Upper lobe of left lung (tissue), 6 donors: ENCODE data around the gene CPAMD8. TPM values are rescaled to one million over a fixed set of nuclear protein-coding genes. Genes with fewer than 3 reads are reported as not detected.

Experiments used
- ATAC-seq, 2 donors: fragments of 200-7000 bp; cut with Tn5 transposase; one replicate each; pipeline ENCODE4 v1.9.1; 2022; ENCODE audit warnings: mild to moderate bottlenecking in 2 of 2, moderate library complexity in 2 of 2; ENCODE audit not compliant: low FRiP score in 2 of 2
- DNase-seq, 2 donors: peaks; one replicate each; pipeline ENCODE4 v3.0.0-alpha.2; 2019 to 2020
- H3K27ac ChIP-seq, 4 donors: fragments of 200-600 bp; sonication (generic); one replicate each; pipeline ENCODE4 v1.5.1; 2016 to 2019
- H3K27me3 ChIP-seq, 4 donors: fragments of 200-600 bp; sonication (generic); one replicate each; pipeline ENCODE4 v1.5.1; 2017 to 2019
- H3K36me3 ChIP-seq, 4 donors: fragments of 200-600 bp; sonication (generic); one replicate each; pipeline ENCODE4 v1.5.1; 2016 to 2019
- H3K4me1 ChIP-seq, 4 donors: fragments of 200-600 bp; sonication (generic); one replicate each; pipeline ENCODE4 v1.5.1; 2018 to 2019
- H3K4me3 ChIP-seq, 4 donors: fragments of 200-600 bp; sonication (generic); one replicate each; pipeline ENCODE4 v1.5.1; 2017 to 2019; ENCODE audit warnings: mild to moderate bottlenecking in 2 of 4, moderate library complexity in 1 of 4
- H3K9me3 ChIP-seq, 4 donors: fragments of 200-600 bp; sonication (generic); one replicate each; pipeline ENCODE4 v1.5.1; 2018 to 2019
- CTCF ChIP-seq, 6 experiments: fragments of 450-650 bp in 4 of 6; fragments of 200-600 bp in 2 of 6; sonication (generic) in 2 of 6; IDR thresholded peaks; one replicate each; pipeline ENCODE4 v1.5.1; 2016 to 2019; ENCODE audit warnings: antibody characterized with exemption in 6 of 6
- EP300 ChIP-seq, 4 donors: sonication (generic); formaldehyde crosslinking; IDR thresholded peaks; one replicate each; pipeline ENCODE4 v1.5.1; 2017; ENCODE audit warnings: antibody characterized with exemption in 4 of 4, control low read depth in 2 of 4
- POLR2A ChIP-seq, 4 donors: fragments of 450-650 bp; IDR thresholded peaks; one replicate each; pipeline ENCODE4 v1.5.1; 2016 to 2017; ENCODE audit warnings: antibody characterized with exemption in 4 of 4, mild to moderate bottlenecking in 2 of 4
- POLR2AphosphoS5 ChIP-seq, 2 donors: sonication (generic); formaldehyde crosslinking; IDR thresholded peaks; one replicate each; pipeline ENCODE4 v1.5.1; 2017; ENCODE audit warnings: antibody characterized with exemption in 2 of 2
- WGBS, 2 donors: methylation state at CpG; one replicate each; pipeline ENCODE4 v1.1.5; 2017 to 2018; 5-methylcytosine and 5-hydroxymethylcytosine counted together
- total RNA-seq, 6 donors: library from RNA; depleted of rRNA in 4 of 6; stranded (reverse); fragments of >200 nt in 4 of 6; gene quantifications; one replicate each; pipeline versions ENCODE4 v1.1.0 to v1.2.1, GENCODE V29; 2016 to 2021
- donor health status: DM: no; HTN: no; CAD: no; lungs with moderate emphysema.
- donor health status: DM: no; HTN: yes; CAD: no; lungs with severe emphysema.

CPAMD8 gene
- total RNA-seq, 6 donors from 2014 or later, result 35.8 to 262 (median 61.1) TPM

- no peaks in the 10 kb centered on the region for H3K4me1 ChIP-seq
These were observed 123.3 kb downstream of the CPAMD8 start for GRCh38 chr19:16903347-16903746.

GRCh38 chr19:16902545-16902944 lies 124.1 kb downstream of the CPAMD8 start:
- DNase-seq, result no peak
- H3K9me3 ChIP-seq, result no peaks in the 10 kb centered on the region
- no peaks in the 10 kb centered on the region for H3K27me3 ChIP-seq
- no peak overlapping the region for H3K4me3 ChIP-seq
- no peak for TF ChIP-seq CTCF (IDR thresholded peaks at IDR 0.05)
- H3K36me3 ChIP-seq, result no peaks in the 10 kb centered on the region
- WGBS, 2 donors, result 88 to 100% methylated on average over 4 to 9 of the region's 12 CpGs
- ATAC-seq, result no peak
- H3K27ac ChIP-seq, result no peak overlapping the region
- H3K4me1 ChIP-seq, result peaks cover 0 to 4% (median 2%) of the 10 kb centered on the region in 4 donors

More at GRCh38 chr19:16903347-16903746, 123.3 kb downstream of the CPAMD8 start:
- H3K4me3 ChIP-seq, result no peak overlapping the region
- H3K9me3 ChIP-seq, result no peaks in the 10 kb centered on the region
- 90 to 96% methylated on average over 4 to 6 of the region's 7 CpGs for WGBS, 2 donors
- no peaks in the 10 kb centered on the region for H3K27me3 ChIP-seq
- DNase-seq (no peak), ATAC-seq (no peak)
- TF ChIP-seq EP300 (IDR thresholded peaks at IDR 0.05), result no peak
- TF ChIP-seq CTCF (IDR thresholded peaks at IDR 0.05), result no peak
- no peak for TF ChIP-seq POLR2A (IDR thresholded peaks at IDR 0.05)
- no peak for TF ChIP-seq POLR2AphosphoS5 (IDR thresholded peaks at IDR 0.05)
- no peak overlapping the region for H3K27ac ChIP-seq
- no peaks in the 10 kb centered on the region for H3K36me3 ChIP-seq

- TF ChIP-seq POLR2A (IDR thresholded peaks at IDR 0.05) (no peak), EP300 (IDR thresholded peaks at IDR 0.05) (no peak), CTCF (IDR thresholded peaks at IDR 0.05) (no peak), POLR2AphosphoS5 (IDR thresholded peaks at IDR 0.05) (no peak)
- no peak for DNase-seq
- 87 to 90% methylated on average over 14 to 19 of the region's 19 CpGs for WGBS, 2 donors
- H3K36me3 ChIP-seq, result no peaks in the 10 kb centered on the region
- no peaks in the 10 kb centered on the region for H3K27me3 ChIP-seq
- peaks cover 1 to 7% (median 3%) of the 10 kb centered on the region in 4 donors for H3K4me1 ChIP-seq
- no peak overlapping the region for H3K4me3 ChIP-seq
- ATAC-seq, result no peak
- H3K9me3 ChIP-seq, result no peaks in the 10 kb centered on the region
- no peak overlapping the region for H3K27ac ChIP-seq
These were observed 125.0 kb downstream of the CPAMD8 start for GRCh38 chr19:16901491-16902175.

- ATAC-seq, result no peak
These were observed 127.0 kb downstream of the CPAMD8 start for GRCh38 chr19:16899566-16900075.

More at GRCh38 chr19:16899566-16900075, 127.0 kb downstream of the CPAMD8 start:
- Histone ChIP-seq H3K9me3 (no peaks in the 10 kb centered on the region), H3K36me3 (no peaks in the 10 kb centered on the region), H3K4me1 (peaks cover 3 to 18% (median 10%) of the 10 kb centered on the region in 4 donors), H3K27ac (no peak overlapping the region), H3K4me3 (no peak overlapping the region), H3K27me3 (no peaks in the 10 kb centered on the region)
- DNase-seq, result peak; percentile 45 to 85
- 49 to 53% methylated on average over 7 of the region's 7 CpGs for WGBS, 2 donors
- TF ChIP-seq POLR2A (IDR thresholded peaks at IDR 0.05) (no peak), CTCF (IDR thresholded peaks at IDR 0.05) (peak in 4 of 6 experiments; percentile 22 to 39 (median 34))
